Ovary (tissue), 10 donors: ENCODE measurements around the gene LRRC72. TPM values are rescaled to one million over a fixed set of nuclear protein-coding genes. Genes with fewer than 3 reads are reported as not detected.

Experiments used
- DNase-seq, 5 donors: peaks; one replicate each; pipeline ENCODE4 v3.0.0-alpha.2; 2019 to 2020
- H3K27ac ChIP-seq, 2 donors: fragments of 200-600 bp; one replicate each; pipeline versions ENCODE4 v1.5.1 to v1.8.0; 2019 to 2022
- H3K27me3 ChIP-seq: fragments of 200-600 bp; one replicate; pipeline ENCODE4 v1.8.0; 2022
- H3K36me3 ChIP-seq: fragments of 200-600 bp; sonication (generic); one replicate; pipeline ENCODE4 v1.5.1; 2019
- H3K4me1 ChIP-seq: one replicate; pipeline ENCODE4 v1.8.1; 2013; ENCODE audit warnings: mild to moderate bottlenecking, moderate library complexity; ENCODE audit not compliant: insufficient read depth
- H3K4me3 ChIP-seq: fragments of 200-600 bp; sonication (generic); one replicate; pipeline ENCODE4 v1.5.1; 2017
- H3K9me3 ChIP-seq, 2 donors: fragments of 200-600 bp in 1 of 2; sonication (generic) in 1 of 2; one replicate each; pipeline versions ENCODE4 v1.5.1 to v1.8.1; 2013 to 2019; ENCODE audit warnings: mild to moderate bottlenecking in 1 of 2, moderate library complexity in 1 of 2
- CTCF ChIP-seq, 3 donors: fragments of 450-650 bp in 2 of 3; fragments of 200-600 bp in 1 of 3; IDR thresholded peaks; one replicate each; pipeline versions ENCODE4 v1.5.1 to v1.8.0; 2016 to 2022; ENCODE audit warnings: antibody characterized with exemption in 3 of 3, mild to moderate bottlenecking in 1 of 3
- EP300 ChIP-seq: sonication (generic); formaldehyde crosslinking; IDR thresholded peaks from one replicate; pipeline ENCODE4 v1.6.1; 2017; ENCODE audit warnings: antibody characterized with exemption
- POLR2A ChIP-seq: fragments of 450-650 bp; IDR thresholded peaks from one replicate; pipeline ENCODE4 v1.6.1; 2017; ENCODE audit warnings: antibody characterized with exemption, mild to moderate bottlenecking, moderate library complexity
- WGBS, 3 donors: extraction: QIAGEN DNeasy Blood & Tissue Kit in 1 of 3; methylation state at CpG; one replicate each; pipeline versions ENCODE4 v1.1.5 to v1.1.7; 2013 to 2017; 5-methylcytosine and 5-hydroxymethylcytosine counted together
- intact Hi-C, 4 donors: fragments of 100-400 bp; cut with DNase I; formaldehyde crosslinking; loops; one replicate each; pipeline versions ENCODE4 v1.11.0 to v1.15.1; 2022 to 2023
- long read RNA-seq, 3 donors: library from polyadenylated mRNA in 2 of 3; unstranded in 2 of 3; transcript quantifications; one replicate each; pipeline ENCODE4 v2.0.0 and lab custom pipeline, GENCODE V29; 2021 to 2026
- polyA plus RNA-seq, 2 donors: library from polyadenylated mRNA; stranded (reverse); fragments of 200-250 nt in 1 of 2; fragments of 350-450 nt in 1 of 2; fragmentation: Illumina TruSeq in 1 of 2; extraction: RNeasy Lipid Tissue Mini Kit (QIAGEN cat#74804) in 1 of 2; gene quantifications; one replicate each; pipeline ENCODE4 v1.2.3, GENCODE V29; 2013 to 2014
- total RNA-seq, 7 donors: library from RNA; depleted of rRNA in 2 of 7; stranded (reverse); fragments of >200 nt in 2 of 7; fragmentation: NEBNext Ultra II Directional in 3 of 7; extraction: Animal tissue kit (Norgen Biotek cat#: 25700) in 3 of 7; gene quantifications; one replicate each; pipeline versions ENCODE4 v1.1.0 to v1.2.4, GENCODE V29; 2016 to 2023
- donor health status: DM: no; HTN: no; CAD: no; lungs with moderate emphysema.
- donor health status: DM: no; HTN: no; CAD: no.
- donor health status: Bipolar disorder and iron deficiency.
- donor health status: DM: yes; HTN: yes; CAD: no.
- donor health status: DM: no; HTN: no; CAD: no.
- donor health status: DM: yes; HTN: yes; CAD: no.

The LRRC72 gene
- total RNA-seq (not detected), polyA plus RNA-seq (not detected)
- long read RNA-seq, donor 1, result 0 reads
- long read RNA-seq, donor 2, partial matches to known transcripts, result 41 of 41 reads
- long read RNA-seq, donor 2, other reads (novel, unspliced or antisense), result 0 of 41 reads
- long read RNA-seq, donor 3, result 0 reads

GRCh38 chr7:16526742-16527540 is at the start of gene LRRC72:
TSS of gene LRRC72 (plus strand) at chr7:16526825. CDS start at chr7:16526953, 128 bp downstream.
- H3K4me1 ChIP-seq, result no peaks in the 10 kb centered on the region
- no peak within 1 kb of the TSS for H3K4me3 ChIP-seq
- no peaks in the 10 kb centered on the region for H3K27me3 ChIP-seq
- 96% methylated on average over 31 of the region's 31 CpGs for WGBS, 3 donors
- no peak for TF ChIP-seq CTCF (IDR thresholded peaks at IDR 0.05)
- TF ChIP-seq POLR2A, result no peak
- no peak for TF ChIP-seq EP300
- no peak for DNase-seq
- no peaks in the 10 kb centered on the region for H3K9me3 ChIP-seq
- H3K27ac ChIP-seq, result no peak within 1 kb of the TSS
- intact Hi-C loops, result no loop called here
- H3K36me3 ChIP-seq, result no peaks in the 10 kb centered on the region

- intact Hi-C loops, result no loop called here
- TF ChIP-seq POLR2A (no peak), EP300 (no peak), CTCF (IDR thresholded peaks at IDR 0.05) (no peak)
- WGBS, 3 donors, result 66 to 70% (median 66%) methylated on average over 4 of the region's 4 CpGs
Measured at GRCh38 chr7:16479161-16479560, 47.5 kb upstream of the LRRC72 start.

GRCh38 chr7:16479591-16479990 is 47.0 kb upstream of the LRRC72 start:
- WGBS, 3 donors, result 38 to 47% (median 43%) methylated on average over 7 of the region's 7 CpGs
- intact Hi-C loops, result no loop called here
- TF ChIP-seq POLR2A (no peak), EP300 (no peak), CTCF (IDR thresholded peaks at IDR 0.05) (no peak)

More at GRCh38 chr7:16479161-16479560, 47.5 kb upstream of the LRRC72 start:
- no peaks in the 10 kb centered on the region for H3K27me3 ChIP-seq
- no peaks in the 10 kb centered on the region for H3K36me3 ChIP-seq
- H3K9me3 ChIP-seq, result no peaks in the 10 kb centered on the region
- no peak for DNase-seq
- no peak overlapping the region for H3K27ac ChIP-seq
- H3K4me3 ChIP-seq, result no peak overlapping the region
- H3K4me1 ChIP-seq, result no peaks in the 10 kb centered on the region

GRCh38 chr7:16484453-16485158 is 42.0 kb upstream of the LRRC72 start:
- H3K27me3 ChIP-seq, result no peaks in the 10 kb centered on the region
- no peaks in the 10 kb centered on the region for H3K9me3 ChIP-seq
- intact Hi-C loops, result no loop called here
- WGBS, 3 donors, result 74 to 80% (median 77%) methylated on average over 4 of the region's 4 CpGs
- no peak overlapping the region for H3K4me3 ChIP-seq
- TF ChIP-seq EP300 (no peak), CTCF (IDR thresholded peaks at IDR 0.05) (no peak), POLR2A (no peak)
- no peaks in the 10 kb centered on the region for H3K4me1 ChIP-seq
- H3K27ac ChIP-seq, result no peak overlapping the region
- H3K36me3 ChIP-seq, result no peaks in the 10 kb centered on the region
- no peak for DNase-seq

More at GRCh38 chr7:16479591-16479990, 47.0 kb upstream of the LRRC72 start:
- Histone ChIP-seq H3K4me3 (no peak overlapping the region), H3K27ac (no peak overlapping the region), H3K4me1 (no peaks in the 10 kb centered on the region), H3K36me3 (no peaks in the 10 kb centered on the region), H3K27me3 (no peaks in the 10 kb centered on the region), H3K9me3 (no peaks in the 10 kb centered on the region)
- DNase-seq, result no peak
